ENCODE measurements around the gene FBXL4.

Gene FBXL4

DNA sequence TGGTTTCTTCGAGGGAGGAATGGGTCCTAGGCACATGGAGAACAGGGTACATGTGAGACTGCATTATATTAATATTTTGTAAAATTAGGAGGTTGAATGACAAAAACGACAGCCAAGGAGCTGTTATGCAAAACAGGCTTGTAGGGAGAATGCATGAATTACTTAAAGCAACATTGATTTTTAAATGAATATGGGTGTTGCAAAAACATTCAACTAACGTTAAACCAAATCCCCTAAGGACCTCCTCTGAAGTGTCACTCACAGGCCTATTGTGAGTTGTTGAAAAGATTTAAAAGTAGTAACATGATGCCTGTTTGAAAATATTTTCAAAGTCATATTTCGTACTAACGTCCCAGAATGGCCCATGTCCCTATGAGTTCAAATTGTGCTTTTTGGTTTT lies 21.9 kb downstream of the FBXL4 start:
- no peak for TF ChIP-seq FOXM1 (IDR thresholded peaks at IDR 0.05; ENCODE audit: borderline replicate concordance, low read depth)
- TF ChIP-seq, protein P1, sequence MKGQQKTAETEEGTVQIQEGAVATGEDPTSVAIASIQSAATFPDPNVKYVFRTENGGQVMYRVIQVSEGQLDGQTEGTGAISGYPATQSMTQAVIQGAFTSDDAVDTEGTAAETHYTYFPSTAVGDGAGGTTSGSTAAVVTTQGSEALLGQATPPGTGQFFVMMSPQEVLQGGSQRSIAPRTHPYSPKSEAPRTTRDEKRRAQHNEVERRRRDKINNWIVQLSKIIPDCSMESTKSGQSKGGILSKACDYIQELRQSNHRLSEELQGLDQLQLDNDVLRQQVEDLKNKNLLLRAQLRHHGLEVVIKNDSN (IDR thresholded peaks at IDR 0.05): no peak
- TF ChIP-seq TEAD4 (IDR thresholded peaks at IDR 0.05): no peak
- no peak for TF ChIP-seq TAF1 (IDR thresholded peaks at IDR 0.05; ENCODE audit: low read depth)
- TF ChIP-seq CEBPB (IDR thresholded peaks at IDR 0.05): no peak
- no peak for TF ChIP-seq EP300 (IDR thresholded peaks at IDR 0.05; ENCODE audit: borderline replicate concordance)
- TF ChIP-seq EGR1 (IDR thresholded peaks at IDR 0.05): no peak
- TF ChIP-seq RAD21 (IDR thresholded peaks at IDR 0.05; ENCODE audit: low read depth): no peak
- TF ChIP-seq ZBTB7A (IDR thresholded peaks at IDR 0.05; ENCODE audit: low read depth): no peak

DNA sequence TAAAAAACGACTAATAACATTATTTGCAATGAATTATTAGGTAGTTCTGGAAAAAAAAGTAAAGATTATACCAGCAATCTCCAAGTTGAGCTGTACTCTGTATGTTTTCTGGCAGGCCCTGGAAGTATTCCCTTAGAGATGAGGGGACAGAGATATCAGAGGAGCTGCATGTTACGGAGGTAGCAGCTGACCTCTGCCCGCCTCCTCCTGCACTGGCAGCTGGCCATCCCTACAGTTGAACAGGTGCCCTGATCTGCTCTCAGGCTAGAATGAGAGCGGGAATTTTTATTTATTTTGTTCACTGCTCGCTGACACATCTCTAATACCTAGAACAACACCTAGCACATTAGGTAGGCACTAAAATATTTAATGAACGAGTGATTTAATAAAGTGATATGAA lies 23.1 kb downstream of the FBXL4 start:
- no peak for TF ChIP-seq CEBPB (IDR thresholded peaks at IDR 0.05)
- no peak for TF ChIP-seq EP300 (IDR thresholded peaks at IDR 0.05; ENCODE audit: borderline replicate concordance)

DNA sequence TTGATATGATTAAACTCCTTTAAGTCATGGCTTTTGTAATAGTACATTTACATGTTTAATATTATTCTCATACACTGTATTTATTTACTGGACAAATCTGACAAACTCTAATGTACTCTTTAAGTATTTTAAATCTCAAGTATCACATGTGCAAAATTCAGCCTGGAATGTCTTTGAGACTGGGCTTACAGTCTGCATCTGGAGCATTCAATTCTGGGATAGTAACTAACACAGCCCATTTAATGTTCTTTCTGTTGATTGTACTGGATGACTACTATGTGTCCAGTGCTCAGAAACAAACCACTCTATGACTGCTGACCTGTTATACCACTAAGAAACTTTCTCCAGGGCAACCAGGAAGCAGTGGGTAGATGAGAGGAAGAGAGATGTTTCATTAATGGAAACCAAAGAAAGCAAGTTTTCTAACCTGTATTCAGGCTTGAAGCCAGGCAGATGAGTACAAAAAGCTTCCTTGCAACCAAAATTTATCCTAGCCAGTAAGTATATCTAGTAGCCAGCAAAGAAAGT lies 26.8 kb downstream of the FBXL4 start:
- TF ChIP-seq FOXM1 (IDR thresholded peaks at IDR 0.05; ENCODE audit: borderline replicate concordance, low read depth): no peak

DNA sequence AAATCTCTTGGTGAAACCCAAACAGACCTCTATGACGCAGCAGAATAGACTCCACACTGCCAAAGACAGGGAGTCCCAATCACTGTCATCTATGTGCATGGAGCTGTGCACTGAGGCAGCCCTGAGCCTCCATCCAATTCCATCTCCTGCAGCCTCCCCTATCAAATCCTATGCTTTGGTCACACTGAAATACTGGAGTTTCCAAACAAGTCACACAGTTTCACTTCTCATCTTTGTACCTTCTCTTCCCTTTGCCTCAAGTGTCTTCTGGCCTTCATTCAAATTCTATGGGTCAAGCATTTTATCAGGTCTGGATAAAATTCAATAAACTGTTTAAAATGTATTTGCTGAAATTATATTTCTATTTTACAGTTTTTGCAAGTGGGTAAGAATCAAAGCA lies 38.5 kb downstream of the FBXL4 start:
- TF ChIP-seq RAD21 (IDR thresholded peaks at IDR 0.05; ENCODE audit: low read depth): no peak
- TF ChIP-seq CREB1 (IDR thresholded peaks at IDR 0.05; ENCODE audit: low read depth): no peak
- TF ChIP-seq TEAD4 (IDR thresholded peaks at IDR 0.05): no peak
- no peak for TF ChIP-seq YY1 (IDR thresholded peaks at IDR 0.05; ENCODE audit: low read depth)
- TF ChIP-seq EP300 (IDR thresholded peaks at IDR 0.05; ENCODE audit: borderline replicate concordance): no peak
- TF ChIP-seq, protein P2, sequence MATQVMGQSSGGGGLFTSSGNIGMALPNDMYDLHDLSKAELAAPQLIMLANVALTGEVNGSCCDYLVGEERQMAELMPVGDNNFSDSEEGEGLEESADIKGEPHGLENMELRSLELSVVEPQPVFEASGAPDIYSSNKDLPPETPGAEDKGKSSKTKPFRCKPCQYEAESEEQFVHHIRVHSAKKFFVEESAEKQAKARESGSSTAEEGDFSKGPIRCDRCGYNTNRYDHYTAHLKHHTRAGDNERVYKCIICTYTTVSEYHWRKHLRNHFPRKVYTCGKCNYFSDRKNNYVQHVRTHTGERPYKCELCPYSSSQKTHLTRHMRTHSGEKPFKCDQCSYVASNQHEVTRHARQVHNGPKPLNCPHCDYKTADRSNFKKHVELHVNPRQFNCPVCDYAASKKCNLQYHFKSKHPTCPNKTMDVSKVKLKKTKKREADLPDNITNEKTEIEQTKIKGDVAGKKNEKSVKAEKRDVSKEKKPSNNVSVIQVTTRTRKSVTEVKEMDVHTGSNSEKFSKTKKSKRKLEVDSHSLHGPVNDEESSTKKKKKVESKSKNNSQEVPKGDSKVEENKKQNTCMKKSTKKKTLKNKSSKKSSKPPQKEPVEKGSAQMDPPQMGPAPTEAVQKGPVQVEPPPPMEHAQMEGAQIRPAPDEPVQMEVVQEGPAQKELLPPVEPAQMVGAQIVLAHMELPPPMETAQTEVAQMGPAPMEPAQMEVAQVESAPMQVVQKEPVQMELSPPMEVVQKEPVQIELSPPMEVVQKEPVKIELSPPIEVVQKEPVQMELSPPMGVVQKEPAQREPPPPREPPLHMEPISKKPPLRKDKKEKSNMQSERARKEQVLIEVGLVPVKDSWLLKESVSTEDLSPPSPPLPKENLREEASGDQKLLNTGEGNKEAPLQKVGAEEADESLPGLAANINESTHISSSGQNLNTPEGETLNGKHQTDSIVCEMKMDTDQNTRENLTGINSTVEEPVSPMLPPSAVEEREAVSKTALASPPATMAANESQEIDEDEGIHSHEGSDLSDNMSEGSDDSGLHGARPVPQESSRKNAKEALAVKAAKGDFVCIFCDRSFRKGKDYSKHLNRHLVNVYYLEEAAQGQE (IDR thresholded peaks at IDR 0.05; ENCODE audit: low read depth): no peak
- TF ChIP-seq FOXM1 (IDR thresholded peaks at IDR 0.05; ENCODE audit: borderline replicate concordance, low read depth): no peak

DNA sequence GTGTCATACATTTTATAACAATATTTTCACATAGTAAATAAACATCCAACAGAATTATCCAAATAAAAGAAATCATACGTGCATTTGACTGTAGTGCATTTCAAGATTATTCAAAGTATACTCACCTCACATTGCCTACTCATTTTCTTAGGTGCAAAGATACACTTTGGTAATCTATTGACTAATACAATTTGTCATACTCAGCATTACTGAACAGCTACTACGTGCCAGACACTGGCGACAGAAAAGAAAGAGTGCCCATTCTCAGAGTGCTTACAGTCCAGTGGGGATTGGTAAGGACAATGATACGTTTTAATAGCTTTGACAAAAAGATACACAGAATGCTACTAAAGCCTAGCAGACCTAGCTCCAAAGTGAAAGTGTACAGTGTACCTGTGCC lies 42.0 kb downstream of the FBXL4 start:
- TF ChIP-seq YY1 (IDR thresholded peaks at IDR 0.05; ENCODE audit: low read depth): no peak
- no peak for TF ChIP-seq EP300 (IDR thresholded peaks at IDR 0.05; ENCODE audit: borderline replicate concordance)
- TF ChIP-seq NFIC (IDR thresholded peaks at IDR 0.05): no peak
- TF ChIP-seq EGR1 (IDR thresholded peaks at IDR 0.05): no peak
- TF ChIP-seq FOXM1 (IDR thresholded peaks at IDR 0.05; ENCODE audit: borderline replicate concordance, low read depth): no peak
- TF ChIP-seq CREB1 (IDR thresholded peaks at IDR 0.05; ENCODE audit: low read depth): no peak
- TF ChIP-seq RAD21 (IDR thresholded peaks at IDR 0.05; ENCODE audit: low read depth): no peak
- TF ChIP-seq, protein P2 (IDR thresholded peaks at IDR 0.05; ENCODE audit: low read depth): no peak
- TF ChIP-seq, protein P1 (IDR thresholded peaks at IDR 0.05): no peak
- TF ChIP-seq, protein P3, sequence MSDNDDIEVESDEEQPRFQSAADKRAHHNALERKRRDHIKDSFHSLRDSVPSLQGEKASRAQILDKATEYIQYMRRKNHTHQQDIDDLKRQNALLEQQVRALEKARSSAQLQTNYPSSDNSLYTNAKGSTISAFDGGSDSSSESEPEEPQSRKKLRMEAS (IDR thresholded peaks at IDR 0.05): no peak
- no peak for TF ChIP-seq ZBTB7A (IDR thresholded peaks at IDR 0.05; ENCODE audit: low read depth)
- no peak for TF ChIP-seq TCF12 (IDR thresholded peaks at IDR 0.05; ENCODE audit: low read depth)
- no peak for TF ChIP-seq TEAD4 (IDR thresholded peaks at IDR 0.05)
- no peak for TF ChIP-seq CEBPB (IDR thresholded peaks at IDR 0.05)
- TF ChIP-seq TAF1 (IDR thresholded peaks at IDR 0.05; ENCODE audit: low read depth): no peak

DNA sequence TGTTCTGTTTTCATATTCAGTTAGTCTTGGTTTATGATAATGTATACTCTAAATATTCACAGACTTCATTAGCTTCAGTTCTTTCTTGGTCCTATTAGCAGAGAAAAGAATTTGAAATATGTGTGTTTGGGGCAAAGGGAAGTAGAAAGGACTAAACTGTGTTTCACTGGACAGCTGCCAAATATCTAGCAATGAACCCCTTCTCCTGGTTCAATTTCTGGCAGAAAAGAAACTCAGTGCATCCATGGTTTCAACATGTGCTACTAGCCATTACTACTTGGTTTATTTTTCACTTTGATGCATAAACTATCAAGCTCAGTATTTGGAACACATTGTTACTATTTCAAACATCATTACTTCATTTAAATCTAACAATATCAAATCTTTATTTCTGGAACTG lies 43.6 kb downstream of the FBXL4 start:
- no peak for TF ChIP-seq TCF12 (IDR thresholded peaks at IDR 0.05; ENCODE audit: low read depth)
- no peak for TF ChIP-seq CEBPB (IDR thresholded peaks at IDR 0.05)
- no peak for TF ChIP-seq EP300 (IDR thresholded peaks at IDR 0.05; ENCODE audit: borderline replicate concordance)
- TF ChIP-seq, protein P2 (IDR thresholded peaks at IDR 0.05; ENCODE audit: low read depth): no peak
- no peak for TF ChIP-seq TEAD4 (IDR thresholded peaks at IDR 0.05)
- no peak for TF ChIP-seq NFIC (IDR thresholded peaks at IDR 0.05)
- TF ChIP-seq TAF1 (IDR thresholded peaks at IDR 0.05; ENCODE audit: low read depth): no peak
- no peak for TF ChIP-seq EGR1 (IDR thresholded peaks at IDR 0.05)
- TF ChIP-seq ZBTB7A (IDR thresholded peaks at IDR 0.05; ENCODE audit: low read depth): no peak
- TF ChIP-seq, protein P3 (IDR thresholded peaks at IDR 0.05): no peak
- no peak for TF ChIP-seq CREB1 (IDR thresholded peaks at IDR 0.05; ENCODE audit: low read depth)
- no peak for TF ChIP-seq FOXM1 (IDR thresholded peaks at IDR 0.05; ENCODE audit: borderline replicate concordance, low read depth)
- no peak for TF ChIP-seq RAD21 (IDR thresholded peaks at IDR 0.05; ENCODE audit: low read depth)
- no peak for TF ChIP-seq YY1 (IDR thresholded peaks at IDR 0.05; ENCODE audit: low read depth)
- TF ChIP-seq, protein P1 (IDR thresholded peaks at IDR 0.05): no peak

All from Ishikawa (cell line).